Liver (tissue), 9 donors: ENCODE data around the gene FRK. TPM values are rescaled to one million over a fixed set of nuclear protein-coding genes. Genes with fewer than 3 reads are reported as not detected.

Source experiments
- DNase-seq: peaks from one replicate; pipeline ENCODE4 v3.0.0-alpha.2; 2017; ENCODE audit warnings: low spot score
- H3K27ac ChIP-seq, 2 donors: one replicate each; pipeline ENCODE4 v1.7.0; 2013; ENCODE audit warnings: inconsistent platforms in 2 of 2, low read length in 2 of 2, control low read depth in 1 of 2, low read depth in 1 of 2, mild to moderate bottlenecking in 1 of 2
- H3K27me3 ChIP-seq, 4 donors: one replicate each; pipeline versions ENCODE4 v1.6.1 to v1.7.0; 2013; ENCODE audit warnings: low read length in 3 of 4, inconsistent platforms in 1 of 4, mild to moderate bottlenecking in 1 of 4, moderate library complexity in 1 of 4; ENCODE audit not compliant: control insufficient read depth in 4 of 4, insufficient read depth in 4 of 4
- H3K36me3 ChIP-seq, 4 donors: one replicate each; pipeline versions ENCODE4 v1.6.1 to v1.7.0; 2013; ENCODE audit warnings: low read length in 3 of 4, mild to moderate bottlenecking in 3 of 4, low read depth in 1 of 4, moderate library complexity in 1 of 4; ENCODE audit not compliant: control insufficient read depth in 4 of 4, insufficient read depth in 3 of 4
- H3K4me1 ChIP-seq, 4 donors: one replicate each; pipeline versions ENCODE4 v1.6.1 to v1.7.0; 2013; ENCODE audit warnings: low read length in 3 of 4, mild to moderate bottlenecking in 3 of 4, moderate library complexity in 1 of 4; ENCODE audit not compliant: control insufficient read depth in 4 of 4, insufficient read depth in 4 of 4
- H3K4me3 ChIP-seq, 3 donors: one replicate each; pipeline versions ENCODE4 v1.6.1 to v1.7.0; 2013; ENCODE audit warnings: low read length in 3 of 3, control low read depth in 1 of 3, low read depth in 1 of 3, mild to moderate bottlenecking in 1 of 3
- H3K9ac ChIP-seq, 2 donors: one replicate each; pipeline ENCODE4 v1.7.0; 2013; ENCODE audit warnings: low read length in 2 of 2, mild to moderate bottlenecking in 2 of 2, moderate library complexity in 2 of 2, control low read depth in 1 of 2, low read depth in 1 of 2
- H3K9me3 ChIP-seq, 4 donors: one replicate each; pipeline versions ENCODE4 v1.6.1 to v1.7.0; 2013; ENCODE audit warnings: low read length in 3 of 4; ENCODE audit not compliant: control insufficient read depth in 4 of 4
- ATF3 ChIP-seq: IDR thresholded peaks from 2 replicates; pipeline ENCODE4 v1.6.1; 2016; ENCODE audit warnings: antibody characterized with exemption
- CTCF ChIP-seq: fragments of 150-350 bp; IDR thresholded peaks from 2 replicates; pipeline ENCODE4 v1.5.1; 2017; ENCODE audit warnings: improper control_type of control experiment, low read depth, low read length; ENCODE audit not compliant: missing input control
- EGR1 ChIP-seq, 2 donors: IDR thresholded peaks; 2 replicates each; pipeline ENCODE4 v1.6.1; 2016 to 2018; ENCODE audit warnings: antibody characterized with exemption in 2 of 2, low read depth in 2 of 2
- FOXA1 ChIP-seq: IDR thresholded peaks from 2 replicates; pipeline ENCODE4 v1.6.1; 2016; ENCODE audit warnings: antibody characterized with exemption
- FOXA2 ChIP-seq: IDR thresholded peaks from 2 replicates; pipeline ENCODE4 v1.6.1; 2016; ENCODE audit warnings: antibody characterized with exemption
- GABPA ChIP-seq, 2 donors: IDR thresholded peaks in 1 of 2; conservative IDR thresholded peaks in 1 of 2; 2 replicates each; pipeline ENCODE4 v1.6.1; 2016; ENCODE audit warnings: antibody characterized with exemption in 2 of 2, mild to moderate bottlenecking in 1 of 2, moderate library complexity in 1 of 2
- HNF4A ChIP-seq, 2 donors: conservative IDR thresholded peaks; 2 replicates each; pipeline ENCODE4 v1.6.1; 2016; ENCODE audit warnings: antibody characterized with exemption in 2 of 2, mild to moderate bottlenecking in 2 of 2
- HNF4G ChIP-seq: IDR thresholded peaks from 2 replicates; pipeline ENCODE4 v1.6.1; 2016; ENCODE audit warnings: antibody characterized with exemption
- JUND ChIP-seq, 2 donors: IDR thresholded peaks; 2 replicates each; pipeline ENCODE4 v1.6.1; 2016; ENCODE audit warnings: antibody characterized with exemption in 2 of 2
- MAX ChIP-seq: IDR thresholded peaks from 2 replicates; pipeline ENCODE4 v1.6.1; 2016; ENCODE audit warnings: antibody characterized with exemption
- NR2F2 ChIP-seq: IDR thresholded peaks from 2 replicates; pipeline ENCODE4 v1.6.1; 2016; ENCODE audit warnings: antibody characterized with exemption
- RAD21 ChIP-seq, 2 donors: IDR thresholded peaks; 2 replicates each; pipeline ENCODE4 v1.6.1; 2016; ENCODE audit warnings: antibody characterized with exemption in 2 of 2, mild to moderate bottlenecking in 2 of 2
- REST ChIP-seq: IDR thresholded peaks from 2 replicates; pipeline ENCODE4 v1.6.1; 2016; ENCODE audit warnings: antibody characterized with exemption, mild to moderate bottlenecking
- RXRA ChIP-seq, 2 donors: IDR thresholded peaks; 2 replicates each; pipeline ENCODE4 v1.6.1; 2017 to 2018; ENCODE audit warnings: antibody characterized with exemption in 2 of 2, mild to moderate bottlenecking in 1 of 2
- SP1 ChIP-seq: IDR thresholded peaks from 2 replicates; pipeline ENCODE4 v1.6.1; 2018; ENCODE audit warnings: antibody characterized with exemption, mild to moderate bottlenecking
- TAF1 ChIP-seq: conservative IDR thresholded peaks from 2 replicates; pipeline ENCODE4 v1.6.1; 2016; ENCODE audit warnings: antibody characterized with exemption, mild to moderate bottlenecking
- YY1 ChIP-seq: IDR thresholded peaks from 2 replicates; pipeline ENCODE4 v1.6.1; 2016; ENCODE audit warnings: antibody characterized with exemption, mild to moderate bottlenecking
- ZBTB33 ChIP-seq: IDR thresholded peaks from 2 replicates; pipeline ENCODE4 v1.6.1; 2016; ENCODE audit warnings: antibody characterized with exemption
- WGBS: extraction: QIAGEN DNeasy Blood & Tissue Kit; methylation state at CpG from one replicate; pipeline ENCODE4 v1.1.7; 2013; 5-methylcytosine and 5-hydroxymethylcytosine counted together
- polyA plus RNA-seq, 2 donors: library from polyadenylated mRNA; stranded (reverse) in 1 of 2; unstranded in 1 of 2; fragments of 200-250 nt in 1 of 2; fragments of >200 nt in 1 of 2; fragmentation: Nextera tagmentation in 1 of 2; extraction: Ambion mirVana in 1 of 2; gene quantifications; one replicate each; pipeline versions ENCODE4 v1.2.1 to v1.2.3, GENCODE V29; 2013 to 2015
- total RNA-seq, 2 donors: library from RNA; depleted of rRNA; stranded (reverse); fragments of >200 nt; gene quantifications; one replicate each; pipeline ENCODE4 v1.2.3, GENCODE V29; 2014
- donor health status: healthy.
- donor health status: healthy.
- donor health status: healthy.
- donor health status: healthy.
- donor health status: healthy.

The FRK gene
- total and polyA plus RNA-seq, 4 donors, result 3.6 to 26.8 (median 5.3) TPM

- Histone ChIP-seq H3K9ac (no peak overlapping the region), H3K27me3 (no peaks in the 10 kb centered on the region), H3K4me3 (no peak overlapping the region), H3K4me1 (peaks cover 3 to 9% (median 6%) of the 10 kb centered on the region in 4 donors), H3K9me3 (no peaks in the 10 kb centered on the region), H3K36me3 (no peaks in the 10 kb centered on the region), H3K27ac (no peak overlapping the region)
- TF ChIP-seq JUND (IDR thresholded peaks at IDR 0.05) (peak in 1 of 2 donors; percentile 47), RAD21 (IDR thresholded peaks at IDR 0.05) (no peak), EGR1 (IDR thresholded peaks at IDR 0.05; ENCODE audit: low read depth in 2 of 2) (no peak), MAX (peak; percentile 13), HNF4A (conservative IDR thresholded peaks at IDR 0.05) (peak; percentile 74 to 80), CTCF (no peak), ZBTB33 (no peak), RXRA (IDR thresholded peaks at IDR 0.05) (peak in 1 of 2 donors; percentile 38)
- DNase-seq, result no peak
- WGBS, result 39% methylated on average over 2 of the region's 2 CpGs
These were observed 19.7 kb downstream of the FRK start for GRCh38 chr6:116040993-116041392.

GRCh38 chr6:116036885-116037284 lies 23.8 kb downstream of the FRK start:
- Histone ChIP-seq H3K36me3 (no peaks in the 10 kb centered on the region), H3K9ac (no peak overlapping the region), H3K4me3 (no peak overlapping the region), H3K27ac (no peak overlapping the region), H3K9me3 (no peaks in the 10 kb centered on the region), H3K4me1 (peaks cover 3 to 34% (median 17%) of the 10 kb centered on the region in 4 donors), H3K27me3 (no peaks in the 10 kb centered on the region)
- no peak for DNase-seq
- TF ChIP-seq REST, result no peak
- no peak for TF ChIP-seq RAD21 (IDR thresholded peaks at IDR 0.05)
- TF ChIP-seq MAX, result no peak
- no peak for TF ChIP-seq YY1
- no peak for TF ChIP-seq JUND (IDR thresholded peaks at IDR 0.05)
- TF ChIP-seq FOXA2, result no peak
- no peak for TF ChIP-seq ATF3
- TF ChIP-seq CTCF, result no peak
- no peak for TF ChIP-seq EGR1 (IDR thresholded peaks at IDR 0.05; ENCODE audit: low read depth in 2 of 2)
- TF ChIP-seq FOXA1, result no peak
- TF ChIP-seq GABPA (IDR thresholded peaks at IDR 0.05 in 1 of 2, conservative IDR thresholded peaks at IDR 0.05 in 1 of 2), result no peak
- TF ChIP-seq TAF1, result no peak
- TF ChIP-seq NR2F2, result no peak
- TF ChIP-seq HNF4G, result no peak
- TF ChIP-seq SP1, result no peak
- no peak for TF ChIP-seq ZBTB33
- no peak for TF ChIP-seq RXRA (IDR thresholded peaks at IDR 0.05)
- TF ChIP-seq HNF4A (conservative IDR thresholded peaks at IDR 0.05), result no peak
